ENCODE results near the gene KCTD20. TPM values are rescaled to one million over a fixed set of nuclear protein-coding genes. Genes with fewer than 3 reads are reported as not detected.
A peak's percentile ranks its signal among the peaks of the same experiment; 100 is the strongest.
"Not testable (repeated sequence)": the region's sequence is repeated elsewhere in the genome, so short reads cannot be mapped to it uniquely, and the experiment has no call there.

KCTD20 gene
- total and polyA plus RNA-seq, 3 experiments from 2014 or later: 41.4 to 52.4 (median 52.3) TPM

GRCh38 chr6:36449173-36449572, 6.4 kb downstream of the KCTD20 start:
- DNase-seq; POLR2A ChIA-PET; H3K27me3 Mint-ChIP-seq; H3K27ac ChIP-seq (ENCODE audit: low read depth, low read length); H3K4me3 Mint-ChIP-seq; H3K27me3 ChIP-seq (ENCODE audit: insufficient read depth, low read length, poor library complexity, severe bottlenecking); H3K36me3 ChIP-seq (ENCODE audit: insufficient read depth, low read length); H3K4me3 ChIP-seq (ENCODE audit: low read length); H3K9me3 Mint-ChIP-seq; H3K9me3 ChIP-seq (ENCODE audit: low read length); CTCF ChIA-PET: not testable (repeated sequence)
- Mint-ChIP-seq H3K36me3 (peaks cover 11 to 45% (median 11%) of the 10 kb centered on the region in 3 donors), H3K27ac (peak overlapping the region in 3 of 8 donors; percentile 12 to 32 (median 32)), H3K4me1 (peaks cover 39 to 75% (median 66%) of the 10 kb centered on the region in 3 donors)
- peaks cover 14% of the 10 kb centered on the region for H3K4me1 ChIP-seq (ENCODE audit: insufficient read depth, low read length)

- POLR2A ChIA-PET: interaction anchor here (0.6 to 0.7 kb wide), 4 partner anchors 21 to 134 kb away, joined by 3 to 5 read pairs (median 4); no protein-coding TSS in a partner anchor
- not testable (repeated sequence) for H3K27me3 Mint-ChIP-seq; DNase-seq; H3K36me3 ChIP-seq (ENCODE audit: insufficient read depth, low read length); H3K4me1 ChIP-seq (ENCODE audit: insufficient read depth, low read length); H3K27ac ChIP-seq (ENCODE audit: low read depth, low read length); H3K4me3 Mint-ChIP-seq; H3K9me3 Mint-ChIP-seq; H3K4me3 ChIP-seq (ENCODE audit: low read length); H3K27ac Mint-ChIP-seq; H3K27me3 ChIP-seq (ENCODE audit: insufficient read depth, low read length, poor library complexity, severe bottlenecking); H3K9me3 ChIP-seq (ENCODE audit: low read length)
- H3K36me3 Mint-ChIP-seq: peaks cover 11 to 58% (median 15%) of the 10 kb centered on the region in 3 donors
- peaks cover 26 to 68% (median 40%) of the 10 kb centered on the region in 3 donors for H3K4me1 Mint-ChIP-seq
- CTCF ChIA-PET: interaction anchor here (0.7 kb wide), 1 partner anchor 228 kb away, joined by 4 read pairs; no protein-coding TSS in a partner anchor
These were observed 10.1 kb downstream of the KCTD20 start for GRCh38 chr6:36452897-36453296.

GRCh38 chr6:36455486-36456027, 12.8 kb downstream of the KCTD20 start:
- ChIA-PET POLR2A (no interaction called here), CTCF (interaction anchor here (1.0 kb wide), 1 partner anchor 36 kb away, joined by 3 read pairs; no protein-coding TSS in a partner anchor)
- H3K27me3 Mint-ChIP-seq: no peaks in the 10 kb centered on the region
- H3K27ac ChIP-seq (ENCODE audit: low read depth, low read length): no peak overlapping the region
- H3K4me1 Mint-ChIP-seq: peaks cover 15 to 56% (median 23%) of the 10 kb centered on the region in 3 donors
- H3K36me3 ChIP-seq (ENCODE audit: insufficient read depth, low read length): peaks cover 6% of the 10 kb centered on the region
- H3K27ac Mint-ChIP-seq: peak overlapping the region in 3 of 8 donors; percentile 46 to 95 (median 56)
- no peak for DNase-seq
- H3K9me3 Mint-ChIP-seq: no peaks in the 10 kb centered on the region
- no peak overlapping the region for H3K4me3 ChIP-seq (ENCODE audit: low read length)
- no peaks in the 10 kb centered on the region for H3K27me3 ChIP-seq (ENCODE audit: insufficient read depth, low read length, poor library complexity, severe bottlenecking)
- peaks cover 13% of the 10 kb centered on the region for H3K4me1 ChIP-seq (ENCODE audit: insufficient read depth, low read length)
- peaks cover 0 to 38% (median 6%) of the 10 kb centered on the region in 3 donors for H3K36me3 Mint-ChIP-seq
- H3K9me3 ChIP-seq (ENCODE audit: low read length): no peaks in the 10 kb centered on the region
- H3K4me3 Mint-ChIP-seq: no peak overlapping the region

DNA sequence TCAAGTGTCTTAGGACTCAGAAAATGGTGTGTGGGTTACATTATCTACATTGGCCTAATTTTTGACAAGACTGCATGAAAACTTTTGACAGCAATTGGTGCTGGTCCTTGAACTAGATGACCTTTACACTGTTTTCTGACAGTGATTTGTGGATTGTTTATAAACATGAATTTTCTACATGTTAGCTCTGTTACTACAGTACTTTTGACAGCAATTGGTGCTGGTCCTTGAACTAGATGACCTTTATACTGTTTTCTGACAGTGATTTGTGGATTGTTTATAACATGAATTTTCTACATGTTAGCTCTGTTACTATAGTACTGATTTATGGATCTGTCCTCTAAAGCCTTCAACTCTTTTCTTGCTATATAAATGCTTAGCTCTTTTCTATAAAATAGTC, 16.7 kb downstream of the KCTD20 start:
- H3K27ac Mint-ChIP-seq: no peak overlapping the region
- no peak overlapping the region for H3K4me3 Mint-ChIP-seq

GRCh38 chr6:36460916-36461315, 18.1 kb downstream of the KCTD20 start:
- CTCF ChIA-PET: interaction anchor here (0.9 kb wide), 1 partner anchor 16 kb away, joined by 3 read pairs; no protein-coding TSS in a partner anchor
- peaks cover 0 to 22% (median 10%) of the 10 kb centered on the region in 3 donors for H3K36me3 Mint-ChIP-seq
- H3K27ac Mint-ChIP-seq: no peak overlapping the region
- no peak overlapping the region for H3K4me3 Mint-ChIP-seq
- peaks cover 20% of the 10 kb centered on the region for H3K4me1 ChIP-seq (ENCODE audit: insufficient read depth, low read length)
- no peaks in the 10 kb centered on the region for H3K9me3 Mint-ChIP-seq
- H3K27ac ChIP-seq (ENCODE audit: low read depth, low read length): no peak overlapping the region
- no peaks in the 10 kb centered on the region for H3K27me3 ChIP-seq (ENCODE audit: insufficient read depth, low read length, poor library complexity, severe bottlenecking)
- H3K4me1 Mint-ChIP-seq: peaks cover 39 to 81% (median 62%) of the 10 kb centered on the region in 3 donors
- H3K27me3 Mint-ChIP-seq: no peaks in the 10 kb centered on the region
- no peak overlapping the region for H3K4me3 ChIP-seq (ENCODE audit: low read length)
- no peak for DNase-seq
- POLR2A ChIA-PET: no interaction called here
- no peaks in the 10 kb centered on the region for H3K9me3 ChIP-seq (ENCODE audit: low read length)
- peaks cover under 1% of the 10 kb centered on the region for H3K36me3 ChIP-seq (ENCODE audit: insufficient read depth, low read length)

More for the DNA sequence above, 16.7 kb downstream of the KCTD20 start:
- Histone ChIP-seq H3K36me3 (ENCODE audit: insufficient read depth, low read length) (peaks cover 6% of the 10 kb centered on the region), H3K4me3 (ENCODE audit: low read length) (no peak overlapping the region), H3K4me1 (ENCODE audit: insufficient read depth, low read length) (peaks cover 20% of the 10 kb centered on the region), H3K9me3 (ENCODE audit: low read length) (no peaks in the 10 kb centered on the region), H3K27ac (ENCODE audit: low read depth, low read length) (no peak overlapping the region), H3K27me3 (ENCODE audit: insufficient read depth, low read length, poor library complexity, severe bottlenecking) (no peaks in the 10 kb centered on the region)
- Mint-ChIP-seq H3K9me3 (no peaks in the 10 kb centered on the region), H3K4me1 (peaks cover 35 to 79% (median 52%) of the 10 kb centered on the region in 3 donors), H3K36me3 (peaks cover 0 to 28% (median 10%) of the 10 kb centered on the region in 3 donors), H3K27me3 (no peaks in the 10 kb centered on the region)
- CTCF ChIA-PET: interaction anchor here (0.8 to 1.0 kb wide), 2 partner anchors 36 to 118 kb away, joined by 3 to 4 read pairs; no protein-coding TSS in a partner anchor
- DNase-seq: no peak
- POLR2A ChIA-PET: no interaction called here

DNA sequence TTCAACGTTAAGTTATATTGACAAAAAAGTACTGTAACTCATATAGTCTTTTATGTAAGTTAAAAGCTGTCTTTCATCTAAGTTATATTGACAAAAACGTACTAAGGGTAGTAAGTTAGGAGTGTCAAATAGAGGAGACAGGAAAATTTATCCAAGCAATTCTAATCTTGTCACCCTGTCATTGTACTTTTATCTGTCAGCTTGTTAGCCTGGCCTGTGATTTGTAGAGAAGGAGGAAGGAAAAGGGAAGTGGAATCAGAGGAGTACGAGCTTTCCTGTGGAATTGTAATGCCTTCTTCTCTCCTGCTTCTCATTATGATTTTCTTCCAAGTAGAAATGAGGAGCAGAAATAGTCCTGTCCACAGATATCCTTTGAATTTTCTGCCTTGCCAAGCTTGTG, 18.8 kb downstream of the KCTD20 start:
- H3K9me3 Mint-ChIP-seq: no peaks in the 10 kb centered on the region
- POLR2A ChIA-PET: no interaction called here
- Histone ChIP-seq H3K4me1 (ENCODE audit: insufficient read depth, low read length) (peaks cover 20% of the 10 kb centered on the region), H3K36me3 (ENCODE audit: insufficient read depth, low read length) (no peaks in the 10 kb centered on the region), H3K27ac (ENCODE audit: low read depth, low read length) (no peak overlapping the region), H3K4me3 (ENCODE audit: low read length) (no peak overlapping the region), H3K9me3 (ENCODE audit: low read length) (no peaks in the 10 kb centered on the region), H3K27me3 (ENCODE audit: insufficient read depth, low read length, poor library complexity, severe bottlenecking) (no peaks in the 10 kb centered on the region)
- no peak for DNase-seq
- CTCF ChIA-PET: interaction anchor here (0.9 to 1.4 kb wide), 3 partner anchors 18 to 219 kb away, joined by 3 to 4 read pairs (median 3); no protein-coding TSS in a partner anchor
- no peak overlapping the region for H3K4me3 Mint-ChIP-seq
- H3K36me3 Mint-ChIP-seq: peaks cover 0 to 21% (median 10%) of the 10 kb centered on the region in 3 donors
- H3K27me3 Mint-ChIP-seq: no peaks in the 10 kb centered on the region
- H3K27ac Mint-ChIP-seq: peak overlapping the region in 2 of 8 donors; percentile 20 to 78
- peaks cover 39 to 79% (median 62%) of the 10 kb centered on the region in 3 donors for H3K4me1 Mint-ChIP-seq

DNA sequence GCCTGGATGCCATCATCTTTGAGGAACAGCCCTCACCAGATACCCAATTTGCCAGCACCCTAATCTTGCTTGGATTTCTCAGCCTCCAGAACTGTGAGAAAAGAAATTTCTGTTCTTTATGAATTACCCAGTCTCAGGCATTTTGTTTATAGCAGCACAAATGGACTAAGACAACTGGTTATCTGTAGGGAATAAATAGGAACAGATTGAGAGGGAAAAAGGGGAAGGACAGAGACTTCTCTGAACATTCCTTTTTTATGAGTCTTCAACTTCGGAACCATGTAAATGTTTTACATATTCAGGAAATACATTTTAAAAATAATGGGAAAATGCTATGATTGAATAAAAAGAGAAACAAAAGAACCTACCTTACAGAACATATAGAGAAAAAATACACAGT, 20.9 kb downstream of the KCTD20 start:
- H3K4me1 Mint-ChIP-seq: peaks cover 38 to 76% (median 59%) of the 10 kb centered on the region in 3 donors
- H3K36me3 ChIP-seq (ENCODE audit: insufficient read depth, low read length): no peaks in the 10 kb centered on the region
- POLR2A ChIA-PET: no interaction called here

GRCh38 chr6:36464233-36464632, 21.4 kb downstream of the KCTD20 start:
- H3K9me3 ChIP-seq (ENCODE audit: low read length): no peaks in the 10 kb centered on the region
- H3K27ac Mint-ChIP-seq: peak overlapping the region in 3 of 8 donors; percentile 9 to 46 (median 10)
- POLR2A ChIA-PET: no interaction called here
- no peaks in the 10 kb centered on the region for H3K27me3 ChIP-seq (ENCODE audit: insufficient read depth, low read length, poor library complexity, severe bottlenecking)
- no peak overlapping the region for H3K4me3 Mint-ChIP-seq
- peaks cover 0 to 19% (median 6%) of the 10 kb centered on the region in 3 donors for H3K36me3 Mint-ChIP-seq
- no peaks in the 10 kb centered on the region for H3K36me3 ChIP-seq (ENCODE audit: insufficient read depth, low read length)
- no peaks in the 10 kb centered on the region for H3K9me3 Mint-ChIP-seq
- H3K27ac ChIP-seq (ENCODE audit: low read depth, low read length): no peak overlapping the region
- peaks cover 41 to 79% (median 63%) of the 10 kb centered on the region in 3 donors for H3K4me1 Mint-ChIP-seq
- CTCF ChIA-PET: interaction anchor here (1.4 kb wide), 1 partner anchor 41 kb away, joined by 3 read pairs; no protein-coding TSS in a partner anchor
- no peaks in the 10 kb centered on the region for H3K27me3 Mint-ChIP-seq
- H3K4me1 ChIP-seq (ENCODE audit: insufficient read depth, low read length): peaks cover 20% of the 10 kb centered on the region
- no peak for DNase-seq
- no peak overlapping the region for H3K4me3 ChIP-seq (ENCODE audit: low read length)

More for the DNA sequence above, 20.9 kb downstream of the KCTD20 start:
- Mint-ChIP-seq H3K27ac (peak overlapping the region in 3 of 8 donors; percentile 9 to 46 (median 42)), H3K9me3 (no peaks in the 10 kb centered on the region), H3K36me3 (peaks cover 0 to 16% (median 6%) of the 10 kb centered on the region in 3 donors), H3K4me3 (no peak overlapping the region), H3K27me3 (no peaks in the 10 kb centered on the region)
- H3K27ac ChIP-seq (ENCODE audit: low read depth, low read length): no peak overlapping the region
- no peak overlapping the region for H3K4me3 ChIP-seq (ENCODE audit: low read length)
- H3K9me3 ChIP-seq (ENCODE audit: low read length): no peaks in the 10 kb centered on the region
- DNase-seq: no peak
- CTCF ChIA-PET: interaction anchor here (1.1 to 1.4 kb wide), 2 partner anchors 20 to 40 kb away, joined by 3 read pairs; no protein-coding TSS in a partner anchor
- H3K4me1 ChIP-seq (ENCODE audit: insufficient read depth, low read length): peaks cover 20% of the 10 kb centered on the region
- no peaks in the 10 kb centered on the region for H3K27me3 ChIP-seq (ENCODE audit: insufficient read depth, low read length, poor library complexity, severe bottlenecking)
